Epithelial cell of proximal tubule (primary cell): Measurements from ENCODE around the gene DIAPH2. TPM values are rescaled to one million over a fixed set of nuclear protein-coding genes. Genes with fewer than 3 reads are reported as not detected.
A peak's percentile ranks its signal among the peaks of the same experiment; 100 is the strongest.

ENCODE experiments used
- DNase-seq: peaks from one replicate; pipeline ENCODE4 v3.0.0-alpha.2; 2011; ENCODE audit warnings: low read depth
- H3K4me3 ChIP-seq: 2 replicates; pipeline ENCODE4 v1.5.1; 2011; ENCODE audit warnings: low read depth, mild to moderate bottlenecking, low read length
- total RNA-seq: library from RNA; depleted of rRNA; stranded (reverse); fragments of >200 nt; gene quantifications from 2 replicates; pipeline ENCODE4 v1.2.3, GENCODE V29; 2015
- TF ChIP-seq, protein P1 (sequence below): conservative IDR thresholded peaks from 2 replicates; pipeline ENCODE4 v1.5.1; 2012; ENCODE audit warnings: low read depth, mild to moderate bottlenecking, low read length

DIAPH2 gene
- total RNA-seq, 1 donor from 2014 or later: 15.1 TPM

DNA sequence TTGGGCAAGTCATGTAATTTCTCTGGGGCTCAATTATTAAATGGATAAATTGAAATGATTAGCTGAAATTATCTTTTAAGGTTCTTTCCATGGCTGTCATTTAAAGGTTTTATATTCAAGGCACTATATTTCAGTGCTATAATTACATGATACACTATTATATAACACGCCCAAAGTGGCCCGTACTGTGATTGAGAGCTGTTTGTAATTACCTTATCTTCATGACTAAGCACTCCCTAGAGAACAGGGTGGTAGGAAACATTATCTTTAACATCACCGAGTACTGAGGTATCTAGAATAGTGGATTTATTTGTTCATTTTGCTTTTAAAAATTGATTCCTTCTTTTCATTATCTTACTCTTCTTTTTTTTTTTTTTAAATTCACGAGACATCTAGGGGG, 79.0 kb downstream of the DIAPH2 start:
- DNase-seq: no peak
- no peak overlapping the region for H3K4me3 ChIP-seq
- TF ChIP-seq, protein P1, sequence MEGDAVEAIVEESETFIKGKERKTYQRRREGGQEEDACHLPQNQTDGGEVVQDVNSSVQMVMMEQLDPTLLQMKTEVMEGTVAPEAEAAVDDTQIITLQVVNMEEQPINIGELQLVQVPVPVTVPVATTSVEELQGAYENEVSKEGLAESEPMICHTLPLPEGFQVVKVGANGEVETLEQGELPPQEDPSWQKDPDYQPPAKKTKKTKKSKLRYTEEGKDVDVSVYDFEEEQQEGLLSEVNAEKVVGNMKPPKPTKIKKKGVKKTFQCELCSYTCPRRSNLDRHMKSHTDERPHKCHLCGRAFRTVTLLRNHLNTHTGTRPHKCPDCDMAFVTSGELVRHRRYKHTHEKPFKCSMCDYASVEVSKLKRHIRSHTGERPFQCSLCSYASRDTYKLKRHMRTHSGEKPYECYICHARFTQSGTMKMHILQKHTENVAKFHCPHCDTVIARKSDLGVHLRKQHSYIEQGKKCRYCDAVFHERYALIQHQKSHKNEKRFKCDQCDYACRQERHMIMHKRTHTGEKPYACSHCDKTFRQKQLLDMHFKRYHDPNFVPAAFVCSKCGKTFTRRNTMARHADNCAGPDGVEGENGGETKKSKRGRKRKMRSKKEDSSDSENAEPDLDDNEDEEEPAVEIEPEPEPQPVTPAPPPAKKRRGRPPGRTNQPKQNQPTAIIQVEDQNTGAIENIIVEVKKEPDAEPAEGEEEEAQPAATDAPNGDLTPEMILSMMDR: no peak

DNA sequence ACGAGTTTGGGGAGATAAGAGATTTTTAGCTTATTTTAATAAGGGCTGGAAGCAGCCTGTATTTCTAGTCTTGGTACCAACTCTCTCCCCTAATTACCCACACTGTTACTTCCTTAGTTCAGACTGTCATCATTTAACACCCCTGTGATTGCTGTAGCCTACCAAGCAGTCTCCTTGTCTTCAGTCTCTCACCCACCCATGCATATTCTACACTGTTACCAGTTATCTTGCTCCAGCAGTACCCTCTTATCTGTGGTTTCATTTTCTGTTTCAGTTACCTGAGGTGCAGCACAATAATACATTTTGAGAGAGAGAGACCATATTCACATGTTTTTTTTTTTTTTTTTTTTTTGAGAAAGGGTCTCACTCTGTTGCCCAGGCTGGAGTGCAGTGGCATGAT, 80.2 kb downstream of the DIAPH2 start:
- TF ChIP-seq, protein P1: no peak
- H3K4me3 ChIP-seq: no peak overlapping the region
- no peak for DNase-seq

DNA sequence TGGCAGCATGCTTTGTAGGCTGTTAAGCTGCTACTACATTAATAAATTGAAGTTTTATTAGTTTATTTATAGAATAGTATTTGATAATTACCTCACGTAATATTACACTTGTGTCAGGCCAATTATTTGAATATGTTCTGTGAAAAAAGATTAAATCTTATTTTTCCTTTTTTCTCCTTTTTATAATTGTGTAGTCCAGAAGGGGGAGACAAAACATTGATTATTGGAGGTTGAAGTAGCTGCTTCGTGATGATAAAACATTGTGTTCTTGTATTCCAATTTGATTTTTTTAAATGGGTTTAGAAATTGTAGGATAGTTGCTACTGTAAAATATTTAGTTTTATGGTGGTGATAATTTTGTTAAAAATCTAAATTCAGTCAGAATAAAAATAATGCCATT, 85.7 kb downstream of the DIAPH2 start:
- DNase-seq: no peak
- H3K4me3 ChIP-seq: no peak overlapping the region
- TF ChIP-seq, protein P1: peak; percentile 43

DNA sequence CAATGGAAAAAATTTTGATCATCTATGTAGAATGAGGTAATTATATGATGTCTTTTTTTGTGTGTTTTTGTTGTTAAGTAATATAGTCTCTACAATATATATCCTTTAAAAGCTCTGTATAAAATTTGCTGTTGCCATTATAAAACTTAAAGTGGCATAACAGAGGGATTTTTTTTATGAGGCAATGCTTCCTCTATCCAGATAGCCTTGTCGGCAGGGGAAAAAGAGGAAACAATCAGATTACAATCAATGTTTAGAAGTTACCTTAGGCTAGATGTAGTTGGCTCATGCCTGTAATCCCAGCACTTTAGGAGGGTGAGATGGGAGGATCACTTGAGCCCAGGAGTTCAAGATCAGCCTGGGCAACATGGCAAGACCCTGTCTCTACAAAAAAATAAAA, 86.8 kb downstream of the DIAPH2 start:
- H3K4me3 ChIP-seq: no peak overlapping the region
- TF ChIP-seq, protein P1: no peak
- no peak for DNase-seq

DNA sequence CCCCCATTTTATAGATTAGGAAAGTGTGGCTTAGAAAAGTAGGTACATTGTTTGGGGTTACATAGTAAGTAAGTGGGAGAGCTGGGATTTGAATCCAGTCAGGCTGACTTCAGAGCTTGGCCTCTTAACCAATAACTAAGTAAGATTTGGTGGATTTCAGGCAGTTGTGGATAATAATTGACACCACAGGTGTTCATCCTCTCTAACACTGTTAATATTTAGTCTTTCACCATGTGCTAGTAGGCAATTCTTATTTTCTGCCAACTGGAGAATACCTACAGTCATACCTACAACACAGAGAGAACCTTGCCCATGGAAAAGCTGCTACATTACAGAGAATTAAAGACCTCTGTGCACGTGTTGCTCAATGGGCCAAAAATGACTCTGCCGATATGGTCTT, 89.5 kb downstream of the DIAPH2 start:
- no peak overlapping the region for H3K4me3 ChIP-seq
- TF ChIP-seq, protein P1: no peak
- DNase-seq: no peak

DNA sequence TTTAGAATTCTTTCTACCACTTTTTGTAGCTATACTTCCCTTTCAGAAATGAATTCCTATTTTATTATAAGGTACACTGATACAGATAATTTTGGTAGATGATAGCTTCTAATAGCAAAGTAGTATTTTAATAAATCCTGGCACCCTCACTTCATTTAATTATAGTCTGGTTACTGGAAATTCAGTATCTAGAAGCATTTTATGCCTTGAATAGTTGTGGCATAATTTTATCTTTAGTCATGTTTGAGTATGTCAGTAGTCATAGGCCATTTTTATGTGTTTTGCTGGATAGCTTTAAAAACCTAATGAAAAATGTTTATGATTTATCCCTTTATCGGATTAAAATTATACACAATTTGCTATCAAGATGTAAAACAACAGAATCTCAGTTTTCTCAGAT, 92.3 kb downstream of the DIAPH2 start:
- no peak overlapping the region for H3K4me3 ChIP-seq
- no peak for DNase-seq
- TF ChIP-seq, protein P1: no peak

DNA sequence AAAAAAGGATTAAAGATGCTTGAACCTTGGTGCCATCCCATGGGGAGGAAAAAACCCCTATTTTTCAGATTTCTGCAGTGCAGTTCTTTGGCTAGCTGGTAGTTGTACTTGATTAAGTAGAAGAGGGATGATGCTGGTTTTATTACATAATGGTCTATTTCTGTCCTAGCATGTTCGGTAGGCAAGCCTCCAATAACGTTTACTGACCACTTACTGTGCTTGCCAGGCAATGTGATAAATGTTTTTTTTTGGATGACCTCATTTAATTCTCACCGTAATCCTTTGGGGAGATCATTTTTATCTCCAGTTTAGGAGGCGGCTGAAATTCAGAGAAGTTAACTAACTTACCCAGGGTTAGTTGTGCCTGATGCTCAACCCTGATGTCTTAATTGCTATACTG, 106.9 kb downstream of the DIAPH2 start:
- H3K4me3 ChIP-seq: no peak overlapping the region
- no peak for DNase-seq
- TF ChIP-seq, protein P1: no peak
